GM15510 (cell line): ENCODE measurements around the gene PDGFC.

Experiments
- POLR2A ChIP-seq: IDR thresholded peaks from 3 replicates; pipeline ENCODE4 v1.6.1; 2011; ENCODE audit warnings: borderline replicate concordance; ENCODE audit not compliant: insufficient read length; ENCODE audit errors: extremely low read depth

Gene PDGFC

GRCh38 chr4:156906325-156906724, 65.3 kb downstream of the PDGFC start:
- no peak for TF ChIP-seq POLR2A

GRCh38 chr4:156901871-156902270, 69.7 kb downstream of the PDGFC start:
- no peak for TF ChIP-seq POLR2A

DNA sequence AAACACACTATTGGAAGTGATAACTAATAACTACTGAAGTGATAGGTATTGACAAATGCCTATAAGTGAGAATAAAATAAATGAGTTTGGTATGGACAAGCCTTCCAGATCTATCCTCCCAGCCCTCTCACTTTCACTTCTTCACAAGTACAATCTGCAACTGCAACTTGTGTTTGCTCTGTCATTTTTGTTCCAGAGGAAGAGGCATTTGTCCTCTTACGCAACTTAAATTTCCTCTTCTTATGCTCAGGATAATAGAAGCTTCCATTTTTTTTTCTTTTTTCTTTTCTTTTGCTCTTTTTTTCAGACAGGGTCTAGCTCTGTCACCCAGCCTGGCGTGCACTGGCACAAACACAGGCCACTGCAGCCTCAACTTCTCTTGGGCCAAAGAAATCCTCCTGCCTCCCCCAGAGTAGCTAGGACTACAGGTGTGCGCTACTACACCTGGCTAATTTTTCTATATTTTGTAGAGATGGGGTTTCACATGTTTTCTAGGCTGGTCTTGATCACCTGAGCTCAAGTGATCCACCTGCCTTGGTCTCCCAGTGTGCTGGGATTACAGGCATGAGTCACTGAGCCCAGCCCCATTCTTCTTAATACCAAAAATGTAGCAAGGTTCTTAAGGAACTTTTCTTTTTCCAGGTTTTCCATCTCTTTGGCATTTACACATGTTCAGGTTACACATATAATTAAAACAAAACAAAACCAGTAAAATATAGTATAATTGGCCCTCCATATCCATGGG, 73.1 kb downstream of the PDGFC start:
- TF ChIP-seq POLR2A, result no peak

- TF ChIP-seq POLR2A, result no peak
Observed at GRCh38 chr4:156896527-156896926, 75.1 kb downstream of the PDGFC start.

GRCh38 chr4:156894234-156894633, 77.4 kb downstream of the PDGFC start:
- no peak for TF ChIP-seq POLR2A

DNA sequence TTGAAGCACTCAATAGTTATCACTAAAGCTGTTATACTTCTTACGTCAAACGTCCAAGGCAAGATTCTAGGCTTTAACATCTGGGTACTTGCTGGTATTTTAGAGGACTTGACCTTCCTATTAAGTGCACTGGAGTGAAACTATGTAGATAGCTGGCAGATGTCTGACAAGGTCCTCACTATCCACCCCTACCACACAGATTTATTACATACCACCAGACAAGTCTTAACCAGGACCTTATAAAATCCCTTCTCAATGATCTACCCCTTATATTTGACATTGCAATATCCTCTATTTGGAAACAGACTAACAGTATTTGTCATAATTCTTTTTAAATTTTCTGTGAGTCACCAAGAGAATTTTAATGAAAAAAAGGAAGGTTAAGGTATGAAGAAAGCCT, 78.8 kb downstream of the PDGFC start:
- TF ChIP-seq POLR2A, result no peak

DNA sequence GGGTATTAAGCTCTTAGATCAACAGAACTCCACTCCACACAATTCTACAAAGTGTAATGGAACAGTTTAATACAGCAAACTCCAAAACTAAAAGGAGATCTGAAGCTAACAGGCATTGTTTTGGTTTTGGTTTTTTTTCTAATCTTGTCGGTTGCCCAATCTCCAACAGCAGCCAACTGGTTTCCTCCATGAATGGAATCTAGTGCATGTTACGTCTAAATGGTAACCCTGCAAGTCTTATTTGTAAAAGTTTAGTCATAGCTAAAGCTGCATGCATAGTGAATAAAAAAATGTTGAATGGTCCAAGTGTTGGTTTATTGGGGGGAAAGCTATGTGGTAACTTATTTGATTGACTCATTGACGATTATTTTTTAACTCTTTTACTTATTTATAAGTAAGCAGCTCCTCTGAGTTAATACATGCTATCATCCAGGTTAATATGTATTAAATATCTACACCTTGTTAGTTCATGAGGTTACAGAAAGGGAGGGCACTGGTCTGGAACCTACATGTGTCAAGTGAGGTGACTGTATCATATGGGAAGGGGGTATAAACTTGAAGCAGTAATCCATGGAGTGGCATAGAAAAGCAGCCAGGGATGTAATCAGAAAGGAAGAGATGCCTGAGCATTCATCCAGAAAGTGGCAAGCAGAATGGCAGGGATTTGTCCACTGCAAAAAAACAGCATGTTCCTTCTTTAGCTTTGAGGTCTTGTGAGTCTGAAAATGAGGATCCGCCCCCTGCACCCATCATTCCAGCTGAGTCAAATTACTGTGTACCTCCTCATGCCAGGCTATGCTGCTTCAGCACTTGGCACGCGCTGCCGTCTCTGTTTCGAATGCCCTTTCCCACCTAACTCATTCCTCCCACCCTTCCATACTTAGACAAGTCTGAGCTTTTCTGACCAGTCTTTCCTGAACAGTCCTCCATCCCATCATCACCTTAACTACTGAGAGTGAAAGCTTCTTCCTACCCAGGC, 81.7 kb downstream of the PDGFC start:
- TF ChIP-seq POLR2A, result no peak

DNA sequence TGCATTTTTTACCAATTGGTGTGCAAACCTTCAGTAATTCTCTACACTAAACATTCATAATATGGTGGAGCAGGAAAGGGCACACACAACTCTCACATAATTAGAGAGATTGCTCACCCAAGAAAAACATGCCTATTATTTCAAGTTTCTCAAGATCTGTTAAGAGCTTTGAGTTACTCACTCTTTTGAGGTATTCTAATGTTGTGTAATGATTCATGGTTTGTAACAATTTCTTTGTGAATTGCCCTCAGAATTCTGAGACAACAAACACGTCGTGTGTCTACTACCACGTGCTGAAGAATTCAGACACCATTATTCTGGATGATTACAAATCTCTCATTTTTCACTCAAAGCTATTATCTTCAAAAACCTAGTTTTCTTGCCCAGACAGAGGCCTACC, 82.8 kb downstream of the PDGFC start:
- TF ChIP-seq POLR2A, result no peak

GRCh38 chr4:156886481-156886880, 85.1 kb downstream of the PDGFC start:
- no peak for TF ChIP-seq POLR2A

DNA sequence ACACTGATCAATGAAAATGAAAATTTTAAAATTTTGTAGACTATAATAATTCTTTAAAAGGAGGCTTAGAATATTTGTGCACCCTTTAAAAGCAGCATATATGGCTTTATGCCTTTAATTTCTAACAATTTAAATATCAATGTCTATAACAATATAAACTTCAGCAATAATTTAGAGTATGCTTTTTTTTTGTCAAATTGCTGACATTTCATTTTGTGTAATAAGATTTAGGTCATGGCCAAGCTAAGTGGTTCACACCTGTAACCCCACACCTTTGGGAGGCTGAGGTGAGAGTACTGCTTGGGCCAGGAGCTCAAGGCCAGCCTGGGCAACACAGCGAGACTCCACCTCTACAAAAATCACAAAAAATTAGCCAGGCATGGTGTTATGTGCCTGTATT, 86.2 kb downstream of the PDGFC start:
- TF ChIP-seq POLR2A, result no peak

GRCh38 chr4:156884183-156884582, 87.4 kb downstream of the PDGFC start:
- no peak for TF ChIP-seq POLR2A

DNA sequence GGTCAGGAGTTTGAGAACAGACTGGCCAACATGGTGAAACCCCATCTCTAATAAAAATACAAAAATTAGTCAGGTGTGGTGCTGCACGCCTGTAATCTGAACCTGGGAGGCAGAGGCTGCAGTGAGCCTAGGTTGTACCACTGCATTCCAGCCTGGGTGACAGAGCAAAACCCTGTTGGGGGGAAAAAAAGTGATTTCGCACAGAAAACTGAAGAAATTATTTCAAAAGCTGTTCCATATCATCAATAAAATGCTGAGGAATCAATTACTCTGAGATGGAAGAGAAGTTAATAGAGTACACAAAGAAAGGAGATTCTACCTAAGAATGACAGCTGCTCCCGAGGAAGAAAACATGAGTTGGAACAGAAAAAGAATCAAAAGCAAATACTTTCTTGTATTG, 95.9 kb downstream of the PDGFC start:
- TF ChIP-seq POLR2A, result no peak

- TF ChIP-seq POLR2A, result no peak
Observed at GRCh38 chr4:156875055-156875454, 96.5 kb downstream of the PDGFC start.

GRCh38 chr4:156873799-156874198, 97.8 kb downstream of the PDGFC start:
- no peak for TF ChIP-seq POLR2A

DNA sequence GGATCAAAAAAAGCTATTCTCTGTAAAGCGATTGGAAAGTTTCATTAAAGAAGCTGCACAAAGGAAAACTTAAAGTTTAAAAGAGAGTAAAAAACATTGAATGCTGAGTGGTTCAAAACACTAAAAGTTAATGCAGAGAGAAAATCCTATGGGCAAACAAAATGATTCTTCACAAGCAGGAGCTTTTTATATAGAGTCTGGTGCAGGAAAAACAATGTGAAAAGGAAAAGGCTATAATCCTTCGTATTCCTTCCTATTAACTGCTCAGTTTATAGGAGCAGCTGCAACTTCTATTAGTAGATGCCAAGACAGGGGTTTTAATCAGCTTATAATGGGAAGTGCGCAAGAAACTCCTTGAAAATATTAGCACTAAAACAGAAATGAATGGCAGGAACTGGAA, 100.7 kb downstream of the PDGFC start:
- no peak for TF ChIP-seq POLR2A

DNA sequence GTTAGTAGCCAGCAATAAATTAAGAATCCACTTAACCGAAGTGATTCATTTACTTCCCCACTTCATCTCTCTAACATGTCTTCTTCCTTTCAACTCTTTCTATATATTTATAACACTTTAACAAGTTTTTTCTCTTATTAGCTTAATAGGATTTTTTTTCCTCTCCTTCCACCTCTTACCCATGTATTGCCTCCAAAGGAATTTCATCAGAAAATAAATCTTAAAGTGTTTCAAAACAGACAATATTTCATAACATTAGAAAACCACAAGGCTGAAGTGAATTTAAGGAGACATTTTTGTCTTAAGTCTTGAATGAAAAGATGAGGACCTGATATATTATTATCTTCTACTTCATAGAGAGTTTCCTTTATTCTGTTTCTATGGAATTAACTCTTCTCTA, 101.5 kb downstream of the PDGFC start:
- TF ChIP-seq POLR2A, result no peak
